Caki2 (cell line): ENCODE measurements around the gene SLC2A13. TPM values are rescaled to one million over a fixed set of nuclear protein-coding genes. Genes with fewer than 3 reads are reported as not detected.
"Not testable (repeated sequence)": the region's sequence is repeated elsewhere in the genome, so short reads cannot be mapped to it uniquely, and the experiment has no call there.

Experiments used
- DNase-seq: peaks from one replicate; pipeline ENCODE4 v3.0.0-alpha.2; 2015; ENCODE audit warnings: low read depth
- in situ Hi-C: cut with HindIII; loops from 2 replicates; pipeline ENCODE4 v1.10.0; 2016; ENCODE audit warnings: low sequenced_read_pairs, low pct_unique_long_range_greater_than_20kb, mixed read lengths
- total RNA-seq: library from RNA; depleted of rRNA; stranded (reverse); fragments of >200 nt; shearing (Covaris generic); gene quantifications from 2 replicates; pipeline ENCODE4 v1.2.3, GENCODE V29; 2014; ENCODE audit warnings: low replicate concordance

SLC2A13 gene
- total RNA-seq, 1 experiment from 2014 or later, result 9.2 TPM

- in situ Hi-C loops, result no loop called here
- DNase-seq, result no peak
Observed at GRCh38 chr12:39966721-39967120, 139.2 kb downstream of the SLC2A13 start.

- DNase-seq, result no peak
- in situ Hi-C loops, result no loop called here
Observed at GRCh38 chr12:39966256-39966655, 139.6 kb downstream of the SLC2A13 start.

GRCh38 chr12:39959467-39959866 is 146.4 kb downstream of the SLC2A13 start:
- no peak for DNase-seq
- in situ Hi-C loops, result no loop called here

GRCh38 chr12:39959031-39959430 is 146.8 kb downstream of the SLC2A13 start:
- DNase-seq, result no peak
- in situ Hi-C loops, result no loop called here

- in situ Hi-C loops, result no loop called here
Observed at GRCh38 chr12:39958377-39958776, 147.5 kb downstream of the SLC2A13 start.

GRCh38 chr12:39956725-39957124 is 149.2 kb downstream of the SLC2A13 start:
- DNase-seq, result no peak
- in situ Hi-C loops, result no loop called here

More at GRCh38 chr12:39958377-39958776, 147.5 kb downstream of the SLC2A13 start:
- no peak for DNase-seq

- in situ Hi-C loops, result no loop called here
- no peak for DNase-seq
Observed at GRCh38 chr12:39946361-39947280, 159.3 kb downstream of the SLC2A13 start.

DNA sequence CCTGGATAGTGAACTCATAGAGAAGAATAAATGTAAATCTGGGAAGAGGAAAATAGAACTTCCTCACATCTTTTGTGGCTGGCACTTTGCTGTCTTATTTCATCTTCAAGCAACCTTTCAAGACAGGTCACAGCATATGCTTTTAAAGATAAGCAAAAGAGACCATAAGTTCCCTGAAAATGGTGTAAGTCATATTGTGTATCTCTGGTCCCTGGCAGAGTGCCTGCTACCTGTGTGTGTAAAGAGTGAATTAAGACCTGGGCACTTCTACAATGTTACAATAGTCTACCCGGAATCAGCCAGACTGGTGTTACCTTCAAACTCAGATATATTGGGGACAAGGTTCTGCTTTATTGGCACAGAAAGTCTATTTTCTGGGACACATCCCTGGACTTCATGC is 168.8 kb downstream of the SLC2A13 start:
- DNase-seq, result no peak

GRCh38 chr12:39935839-39936238 is 170.0 kb downstream of the SLC2A13 start:
- no peak for DNase-seq
- in situ Hi-C loops, result no loop called here

More for the DNA sequence above, 168.8 kb downstream of the SLC2A13 start:
- in situ Hi-C loops, result no loop called here

- peak; percentile 11 for DNase-seq
- in situ Hi-C loops, result no loop called here
Observed at GRCh38 chr12:39935275-39935674, 170.6 kb downstream of the SLC2A13 start.

DNA sequence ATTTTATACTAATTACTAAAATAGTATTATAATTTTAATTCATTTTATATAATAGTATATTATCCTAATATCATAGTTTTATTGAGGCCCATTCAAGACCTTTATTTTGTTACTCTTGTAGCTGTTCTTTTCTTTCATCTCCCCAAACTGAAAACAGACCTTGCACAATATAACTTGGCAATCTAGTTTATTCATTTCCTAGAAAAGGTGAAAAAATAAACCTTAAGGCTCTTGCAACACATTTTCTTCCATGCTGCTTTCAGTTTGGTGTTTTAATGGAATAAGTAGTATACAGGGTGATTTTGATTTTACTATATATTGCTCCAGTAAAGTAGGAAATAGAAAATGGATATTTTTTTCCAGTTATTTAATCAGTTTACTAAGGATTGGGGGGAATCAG is 174.0 kb downstream of the SLC2A13 start:
- in situ Hi-C loops, result no loop called here

DNA sequence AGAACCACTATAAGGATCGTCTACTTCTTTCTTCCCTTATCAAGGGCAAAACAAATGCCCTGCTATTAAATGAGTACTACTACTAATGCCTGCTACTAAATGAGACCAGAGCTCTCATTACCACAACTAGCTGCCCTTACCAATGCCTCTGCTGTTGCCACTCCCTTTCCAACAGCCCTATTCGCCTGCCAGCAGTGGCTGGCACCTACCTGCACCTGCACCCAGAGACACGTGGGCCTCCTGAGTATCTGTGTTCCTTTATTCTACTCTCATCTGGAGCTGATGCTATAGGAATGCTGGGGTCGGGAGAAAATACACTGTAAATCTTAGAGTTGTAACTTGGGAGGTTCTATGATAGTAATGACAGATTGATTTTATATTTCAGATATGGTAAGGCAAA is 174.7 kb downstream of the SLC2A13 start:
- DNase-seq, result no peak
- in situ Hi-C loops, result no loop called here

More for the DNA sequence above, 174.0 kb downstream of the SLC2A13 start:
- DNase-seq, result no peak

- in situ Hi-C loops, result no loop called here
- no peak for DNase-seq
Observed at GRCh38 chr12:39930101-39930500, 175.8 kb downstream of the SLC2A13 start.

DNA sequence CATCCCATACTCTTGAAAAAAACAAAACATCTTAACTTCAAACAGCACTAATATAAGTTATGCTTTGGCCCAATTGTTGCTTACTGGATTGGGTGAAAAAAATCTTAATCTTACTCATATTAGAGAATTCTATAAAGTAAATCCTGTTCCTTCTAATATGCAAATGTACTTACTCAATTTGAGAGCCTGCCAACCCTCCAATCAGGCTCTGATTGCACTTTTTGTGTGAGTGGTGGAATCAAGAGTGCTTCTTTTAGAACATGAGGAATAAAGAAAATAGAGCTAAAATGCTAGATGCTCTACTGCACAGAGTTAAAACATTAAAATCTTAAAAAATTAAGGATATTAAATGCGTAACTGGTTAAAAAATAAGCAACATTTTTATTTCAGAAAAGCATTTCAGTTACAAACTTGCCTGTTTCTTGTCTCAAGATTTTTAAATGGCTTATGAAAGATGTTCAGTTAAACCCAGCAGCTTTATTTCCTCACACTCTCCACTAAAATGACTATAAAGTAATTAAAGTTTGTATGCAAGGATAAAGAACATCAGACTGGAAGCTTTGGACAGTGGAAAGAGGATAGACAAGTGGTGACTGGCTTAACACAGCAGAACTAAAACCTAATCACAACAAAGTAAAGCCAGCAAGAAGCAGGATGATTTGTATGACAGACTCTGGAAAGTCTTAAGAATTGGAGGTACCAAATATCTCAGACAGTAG is 177.5 kb downstream of the SLC2A13 start:
- no peak for DNase-seq
- in situ Hi-C loops, result no loop called here

- in situ Hi-C loops, result no loop called here
- no peak for DNase-seq
Observed at GRCh38 chr12:39923364-39923763, 182.5 kb downstream of the SLC2A13 start.

- in situ Hi-C loops, DNase-seq: not testable (repeated sequence)
Observed at GRCh38 chr12:39922598-39922997, 183.3 kb downstream of the SLC2A13 start.

GRCh38 chr12:39920647-39921046 is 185.2 kb downstream of the SLC2A13 start:
- in situ Hi-C loops, result no loop called here
- no peak for DNase-seq

- in situ Hi-C loops, result no loop called here
- DNase-seq, result no peak
Observed at GRCh38 chr12:39920222-39920621, 185.7 kb downstream of the SLC2A13 start.

DNA sequence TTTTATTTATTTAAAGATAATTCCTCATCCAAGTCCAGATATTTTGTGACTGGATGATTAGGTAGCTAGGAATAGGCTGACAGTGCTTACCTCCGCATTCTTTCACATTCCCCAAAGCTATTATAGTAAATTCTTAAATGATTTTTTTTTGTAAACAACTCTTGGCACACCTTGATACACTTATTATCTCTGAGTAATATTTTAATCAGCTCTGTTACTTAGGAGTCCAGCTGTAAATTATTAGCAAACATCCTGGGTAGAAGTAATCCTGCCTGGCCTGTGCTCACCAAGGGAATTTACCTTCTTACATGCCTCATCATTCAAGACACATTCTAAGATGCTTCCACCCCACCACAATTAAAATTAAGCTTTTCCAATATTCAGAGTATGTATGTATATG is 186.1 kb downstream of the SLC2A13 start:
- in situ Hi-C loops, result no loop called here
- no peak for DNase-seq
